Brain microvascular endothelial cell (primary cell): ENCODE data around the gene MCF2.

ENCODE experiments used
- DNase-seq: peaks from one replicate; pipeline ENCODE4 v3.0.0-alpha.2; 2020
- H3K27ac ChIP-seq: fragments of 250-450 bp; sonication (Bioruptor Pico); 2 replicates; pipeline ENCODE4 v1.5.1; 2020; ENCODE audit warnings: mild to moderate bottlenecking, moderate library complexity
- H3K27me3 ChIP-seq: fragments of 250-450 bp; sonication (Bioruptor Pico); replicated peaks from 2 replicates; pipeline ENCODE4 v1.5.1; 2020; ENCODE audit warnings: mild to moderate bottlenecking
- H3K36me3 ChIP-seq: fragments of 250-450 bp; sonication (Bioruptor Pico); replicated peaks from 2 replicates; pipeline ENCODE4 v1.5.1; 2020; ENCODE audit warnings: mild to moderate bottlenecking
- H3K4me3 ChIP-seq: 2 replicates; pipeline ENCODE4 v1.5.1; 2011; ENCODE audit warnings: low read depth, mild to moderate bottlenecking, control low read depth, low read length, moderate library complexity
- CTCF ChIP-seq: IDR thresholded peaks from 2 replicates; pipeline ENCODE4 v1.5.1; 2011; ENCODE audit warnings: low read depth, mild to moderate bottlenecking, moderate library complexity, low read length, control low read depth, inconsistent platforms; ENCODE audit errors: missing control alignments
- in situ Hi-C: cut with HindIII; loops from 2 replicates; pipeline ENCODE4 v1.10.0; 2017; ENCODE audit warnings: low sequenced_read_pairs, low pct_ligation_motif_present

MCF2 gene

GRCh38 chrX:139680356-139680755 lies 27.6 kb downstream of the MCF2 start:
- Histone ChIP-seq H3K27me3 (no peaks in the 10 kb centered on the region), H3K36me3 (no peaks in the 10 kb centered on the region), H3K27ac (no peak overlapping the region), H3K4me3 (no peak overlapping the region)
- TF ChIP-seq CTCF = no peak
- in situ Hi-C loops = no loop called here
- no peak for DNase-seq

DNA sequence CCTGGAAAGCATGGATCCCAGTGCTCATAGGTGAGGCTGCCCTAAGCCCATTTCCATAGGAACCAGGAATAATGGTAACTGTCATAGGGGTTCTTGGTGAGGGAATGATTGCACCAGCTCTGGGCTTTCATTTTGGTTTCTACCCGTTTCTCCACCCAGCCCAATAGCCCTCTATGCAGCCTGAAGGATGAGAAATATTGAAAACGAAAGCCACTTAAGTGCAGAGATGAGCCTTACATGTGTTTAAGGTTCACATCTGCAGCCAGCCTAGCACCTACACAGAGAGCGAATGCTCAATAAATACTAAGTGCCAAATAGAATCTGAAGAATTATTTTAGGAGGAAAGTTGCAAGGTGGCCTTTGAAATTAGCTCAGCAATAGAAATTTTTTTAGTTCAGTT lies 60.4 kb downstream of the MCF2 start:
- DNase-seq = no peak
- Histone ChIP-seq H3K27me3 (no peaks in the 10 kb centered on the region), H3K4me3 (no peak overlapping the region), H3K27ac (no peak overlapping the region), H3K36me3 (no peaks in the 10 kb centered on the region)
- in situ Hi-C loops = no loop called here
- TF ChIP-seq CTCF = no peak

DNA sequence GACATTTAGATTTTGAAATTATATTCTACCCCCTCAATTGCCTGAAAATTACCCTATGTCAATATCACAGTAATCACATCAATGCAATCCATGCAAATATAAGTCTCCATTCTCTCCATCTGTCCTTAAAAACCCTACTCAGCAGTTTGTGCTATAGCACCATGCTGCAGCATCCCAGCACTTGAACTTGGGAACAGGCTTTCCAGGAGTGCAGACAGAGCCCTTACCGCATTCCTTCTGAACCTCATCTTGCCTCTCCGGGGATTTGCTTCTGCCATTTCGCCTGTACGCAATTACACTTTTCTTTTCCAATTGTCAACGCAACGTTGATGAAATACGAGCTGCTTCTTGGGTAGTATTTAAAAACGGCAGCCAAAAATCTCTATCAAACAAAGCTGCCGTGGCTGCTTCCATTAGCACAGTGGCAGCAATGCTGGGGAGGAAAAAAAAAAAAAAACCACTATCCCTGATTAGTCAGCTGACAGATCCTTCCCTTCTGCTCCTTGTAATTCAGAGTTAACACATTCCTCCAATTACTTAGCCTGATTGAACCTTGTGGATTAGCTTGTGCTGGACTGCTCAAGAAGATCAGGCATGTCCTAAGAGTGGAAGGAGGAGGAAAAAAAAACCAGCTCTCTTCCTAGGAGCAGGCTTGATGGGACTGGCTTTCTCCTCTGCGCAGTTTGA lies 65.6 kb downstream of the MCF2 start:
- in situ Hi-C loops = no loop called here
- Histone ChIP-seq H3K4me3 (no peak overlapping the region), H3K36me3 (no peaks in the 10 kb centered on the region), H3K27me3 (no peaks in the 10 kb centered on the region), H3K27ac (no peak overlapping the region)
- TF ChIP-seq CTCF = no peak
- no peak for DNase-seq

GRCh38 chrX:139640259-139640658 lies 67.7 kb downstream of the MCF2 start:
- H3K36me3 ChIP-seq = no peaks in the 10 kb centered on the region
- in situ Hi-C loops = no loop called here
- no peaks in the 10 kb centered on the region for H3K27me3 ChIP-seq
- no peak overlapping the region for H3K27ac ChIP-seq
- H3K4me3 ChIP-seq = no peak overlapping the region
- TF ChIP-seq CTCF = no peak
- no peak for DNase-seq

DNA sequence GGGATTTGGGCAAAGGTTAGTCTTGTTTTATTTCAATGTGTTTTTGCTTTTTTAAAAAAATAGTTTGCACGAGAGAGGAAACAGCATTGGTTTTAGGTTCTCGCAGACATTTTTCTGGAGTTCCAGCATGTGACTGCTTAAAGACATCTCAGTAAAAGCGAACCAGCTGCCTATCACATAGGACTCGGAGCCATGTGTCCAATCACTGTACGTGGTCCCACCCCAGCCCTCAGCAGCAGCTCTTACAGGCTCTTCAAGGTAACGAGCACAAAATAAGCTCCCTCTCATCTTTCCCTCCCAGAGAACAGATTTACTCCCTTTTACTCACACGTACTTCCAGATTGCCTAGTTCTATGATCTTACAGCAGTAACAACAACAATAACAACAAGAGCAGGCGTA lies 68.7 kb downstream of the MCF2 start:
- in situ Hi-C loops = no loop called here

More for the DNA sequence above, 68.7 kb downstream of the MCF2 start:
- H3K27me3 ChIP-seq = no peaks in the 10 kb centered on the region
- no peak overlapping the region for H3K4me3 ChIP-seq
- no peak for DNase-seq
- H3K36me3 ChIP-seq = no peaks in the 10 kb centered on the region
- H3K27ac ChIP-seq = no peak overlapping the region
- no peak for TF ChIP-seq CTCF
